HG03175 (cell line): Measurements from ENCODE around the gene HEMK1.

Experiments
- ATAC-seq: cut with Tn5 transposase; IDR thresholded peaks from one replicate; pipeline ENCODE4 v1.9.1; 2021; ENCODE audit warnings: mild to moderate bottlenecking, moderate library complexity; ENCODE audit not compliant: unreplicated experiment

The HEMK1 gene

GRCh38 chr3:50599716-50600118 lies 30.4 kb downstream of the HEMK1 start:
- no peak for ATAC-seq

GRCh38 chr3:50600141-50600753 lies 30.9 kb downstream of the HEMK1 start:
- no peak for ATAC-seq

- ATAC-seq, result peak; percentile 87
Measured at GRCh38 chr3:50600841-50601591, 31.7 kb downstream of the HEMK1 start.

GRCh38 chr3:50602595-50603191 lies 33.4 kb downstream of the HEMK1 start:
- no peak for ATAC-seq

GRCh38 chr3:50603261-50604109 lies 34.2 kb downstream of the HEMK1 start:
- ATAC-seq, result no peak

- ATAC-seq, result no peak
Measured at GRCh38 chr3:50604110-50604621, 34.8 kb downstream of the HEMK1 start.

- ATAC-seq, result no peak
Measured at GRCh38 chr3:50604628-50605588, 35.6 kb downstream of the HEMK1 start.

- ATAC-seq, result no peak
Measured at GRCh38 chr3:50605901-50606326, 36.6 kb downstream of the HEMK1 start.

GRCh38 chr3:50606596-50606995 lies 37.3 kb downstream of the HEMK1 start:
- ATAC-seq, result no peak

GRCh38 chr3:50607271-50608091 lies 38.2 kb downstream of the HEMK1 start:
- no peak for ATAC-seq

- no peak for ATAC-seq
Measured at GRCh38 chr3:50608278-50608677, 39.0 kb downstream of the HEMK1 start.

- no peak for ATAC-seq
Measured at GRCh38 chr3:50609071-50609762, 39.9 kb downstream of the HEMK1 start.

GRCh38 chr3:50609763-50610085 lies 40.4 kb downstream of the HEMK1 start:
- ATAC-seq, result no peak

- no peak for ATAC-seq
Measured at GRCh38 chr3:50610181-50610971, 41.1 kb downstream of the HEMK1 start.

- no peak for ATAC-seq
Measured at GRCh38 chr3:50610992-50611463, 41.7 kb downstream of the HEMK1 start.

- peak; percentile 70 for ATAC-seq
Measured at GRCh38 chr3:50611464-50612233, 42.3 kb downstream of the HEMK1 start, which contains the start of gene CISH. Gene CISH (minus strand): TSS chr3:50611774. CDS start chr3:50611650, 124 bp downstream.
